ENCODE results near the gene TRIML1.
"Not testable (repeated sequence)": the region's sequence is repeated elsewhere in the genome, so short reads cannot be mapped to it uniquely, and the experiment has no call there.

The TRIML1 gene

DNA sequence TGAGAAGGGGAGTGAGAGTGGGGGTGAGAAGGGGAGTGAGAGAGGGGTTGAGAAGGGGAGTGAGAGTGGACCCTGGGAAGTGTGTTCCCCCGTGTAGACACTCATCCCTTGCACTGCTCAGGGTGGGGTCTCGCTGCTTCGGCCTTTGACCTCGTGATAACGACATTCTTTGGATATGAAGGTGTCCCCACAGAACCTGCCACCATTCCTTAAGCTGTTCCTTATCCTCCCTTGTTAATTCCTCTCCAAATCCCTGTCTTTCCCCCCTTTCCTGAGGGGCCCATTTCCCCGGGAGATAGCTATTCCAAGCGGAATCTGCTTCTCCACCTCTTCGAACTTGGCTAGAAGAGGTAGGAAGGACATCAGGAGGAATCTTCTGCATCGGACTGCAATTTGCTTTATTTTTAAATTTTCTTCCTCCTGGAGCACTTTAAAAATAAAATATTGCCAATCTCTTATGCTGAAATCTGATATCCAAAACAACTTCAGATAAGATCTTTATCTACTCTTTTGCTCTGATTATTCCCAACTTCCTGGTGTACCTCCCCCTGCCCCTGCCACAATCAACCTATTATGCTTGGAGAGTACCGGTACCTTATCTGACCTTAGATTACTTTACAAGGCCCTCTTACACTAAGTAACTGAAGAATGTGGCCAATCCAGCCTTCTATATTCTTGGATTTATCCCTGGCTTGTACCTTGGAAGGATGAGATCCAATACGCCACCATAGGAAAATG lies 15.6 kb downstream of the TRIML1 start:
- DNase-seq, result no peak

DNA sequence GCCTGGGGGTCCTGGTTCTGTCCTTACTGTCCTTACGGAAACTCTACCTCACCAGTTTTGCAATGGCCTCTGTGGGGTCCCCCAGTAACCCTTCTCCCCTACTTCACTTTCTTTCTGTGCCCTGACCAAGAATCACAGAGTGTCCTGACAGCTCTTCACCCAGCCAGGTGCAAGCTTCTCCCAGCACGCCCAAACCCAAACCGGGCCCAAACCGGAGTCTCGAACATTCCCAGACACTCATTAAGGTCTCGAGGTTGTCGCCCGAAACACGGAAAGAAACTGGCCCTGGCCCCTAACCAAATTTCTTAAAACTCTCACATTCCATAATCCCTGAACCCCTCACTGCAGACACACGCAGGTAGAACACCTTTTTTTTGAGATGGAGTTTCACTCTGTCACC lies 19.1 kb downstream of the TRIML1 start:
- no peak for DNase-seq

DNA sequence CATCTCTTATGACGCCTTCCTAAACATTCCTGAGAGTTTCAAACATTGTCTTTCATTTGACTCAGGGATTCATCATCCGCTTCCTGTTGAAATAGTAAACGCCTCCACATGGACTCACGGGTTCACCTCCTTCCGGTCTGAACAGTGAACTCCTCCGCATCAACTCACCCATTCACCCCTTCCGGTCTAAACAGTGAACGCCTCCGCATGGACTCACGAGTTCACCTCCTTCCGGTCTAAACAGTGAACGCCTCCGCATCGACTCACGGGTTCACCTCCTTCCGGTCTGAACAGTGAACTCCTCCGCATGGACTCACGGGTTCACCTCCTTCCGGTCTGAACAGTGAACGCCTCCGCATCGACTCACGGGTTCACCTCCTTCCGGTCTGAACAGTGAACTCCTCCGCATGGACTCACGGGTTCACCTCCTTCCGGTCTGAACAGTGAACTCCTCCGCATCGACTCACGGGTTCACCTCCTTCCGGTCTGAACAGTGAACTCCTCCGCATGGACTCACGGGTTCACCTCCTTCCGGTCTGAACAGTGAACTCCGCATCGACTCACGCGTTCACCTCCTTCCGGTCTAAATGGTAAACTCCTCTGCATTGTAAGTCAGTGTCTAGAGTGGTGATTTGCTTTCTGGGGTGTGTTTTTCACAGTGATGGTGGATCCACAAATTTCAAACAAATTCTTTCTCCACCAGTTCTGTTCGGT lies 20.4 kb downstream of the TRIML1 start:
- not testable (repeated sequence) for DNase-seq

DNA sequence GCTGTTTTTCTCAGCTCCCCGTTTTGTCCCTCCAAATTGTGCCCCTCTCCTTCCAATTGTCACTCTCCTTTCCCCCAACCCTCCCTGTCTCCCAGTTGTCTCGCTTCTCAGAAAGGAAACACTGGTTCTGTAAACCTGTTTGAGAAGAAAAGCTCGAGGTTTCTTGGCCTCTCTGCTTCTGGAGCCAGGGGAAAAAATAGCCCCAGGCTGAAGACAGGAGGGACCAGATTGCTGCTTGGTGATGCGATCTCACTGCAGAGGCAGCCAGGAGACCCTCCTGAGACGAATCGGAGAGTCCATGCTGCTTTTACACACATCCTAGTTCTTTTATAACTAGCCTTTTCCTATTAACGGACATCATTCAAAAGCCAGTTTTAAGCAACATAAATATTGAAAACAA lies 21.2 kb downstream of the TRIML1 start:
- DNase-seq, result no peak

DNA sequence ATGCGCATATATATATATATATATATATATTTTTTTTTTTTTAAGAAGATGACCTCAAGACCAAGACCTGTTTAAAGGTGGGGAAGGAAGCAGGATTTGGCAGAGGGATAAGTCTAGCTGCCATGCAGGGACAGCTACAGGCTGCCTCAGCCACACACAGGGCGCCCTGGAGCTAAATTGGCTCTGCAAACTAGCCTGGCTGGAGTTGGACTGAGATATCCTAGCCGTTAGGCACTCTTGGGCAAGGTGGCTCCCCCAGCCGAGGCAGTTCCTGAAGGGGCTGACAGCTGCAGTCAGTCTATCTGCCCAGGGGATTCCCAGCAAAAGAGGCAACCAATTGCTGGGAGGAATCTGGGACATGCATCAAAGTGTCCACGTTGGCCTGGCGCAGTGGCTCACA lies 21.9 kb downstream of the TRIML1 start:
- DNase-seq, result no peak

DNA sequence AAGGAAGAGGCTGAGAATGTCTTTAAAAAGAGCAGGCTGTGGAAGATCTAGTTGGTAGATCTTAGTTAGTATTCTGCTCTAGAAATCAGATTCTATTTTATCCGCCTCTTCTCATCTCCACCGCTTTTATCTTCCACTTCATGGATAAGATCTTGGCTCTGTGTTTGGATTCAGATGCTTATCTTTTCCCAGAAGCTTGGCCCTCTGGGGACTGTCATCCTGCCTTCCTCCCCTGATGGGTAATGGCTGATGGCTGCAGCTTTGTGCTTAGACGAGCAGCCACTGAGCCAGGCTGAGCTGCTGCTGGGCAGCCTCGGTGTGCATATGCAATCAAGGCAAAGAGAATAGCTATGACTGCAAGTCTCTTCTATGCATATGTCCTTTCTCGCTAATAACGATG lies 23.5 kb downstream of the TRIML1 start:
- no peak for DNase-seq

DNA sequence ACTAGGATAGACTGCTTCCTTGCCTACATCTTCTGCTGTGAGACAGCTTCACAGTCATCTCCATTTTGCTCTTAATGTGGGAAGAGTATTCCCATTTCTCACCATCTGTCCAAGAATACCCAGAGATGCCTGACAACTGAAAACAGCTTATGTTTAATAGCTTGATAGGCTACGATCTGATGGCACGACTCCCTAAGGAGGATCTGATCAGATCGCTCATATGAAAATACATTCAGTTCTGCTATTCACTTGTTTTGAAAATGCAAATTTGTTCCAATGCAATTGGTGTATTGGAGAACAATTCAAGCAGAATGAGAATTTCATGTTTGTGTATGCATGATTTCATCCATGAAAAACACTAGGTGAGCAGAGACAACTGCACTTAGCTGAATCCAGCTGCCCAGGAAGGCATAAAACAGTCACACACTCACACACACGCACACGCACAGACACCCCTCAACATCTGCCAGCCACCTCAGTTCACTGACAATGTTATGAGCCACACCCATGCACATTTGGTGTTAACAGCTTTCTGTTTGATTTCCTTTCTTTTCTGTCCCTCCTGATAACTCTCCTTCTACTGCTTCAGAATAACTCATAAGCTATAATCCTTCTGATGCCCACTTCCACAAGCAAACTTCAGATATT lies 29.6 kb downstream of the TRIML1 start:
- no peak for DNase-seq

DNA sequence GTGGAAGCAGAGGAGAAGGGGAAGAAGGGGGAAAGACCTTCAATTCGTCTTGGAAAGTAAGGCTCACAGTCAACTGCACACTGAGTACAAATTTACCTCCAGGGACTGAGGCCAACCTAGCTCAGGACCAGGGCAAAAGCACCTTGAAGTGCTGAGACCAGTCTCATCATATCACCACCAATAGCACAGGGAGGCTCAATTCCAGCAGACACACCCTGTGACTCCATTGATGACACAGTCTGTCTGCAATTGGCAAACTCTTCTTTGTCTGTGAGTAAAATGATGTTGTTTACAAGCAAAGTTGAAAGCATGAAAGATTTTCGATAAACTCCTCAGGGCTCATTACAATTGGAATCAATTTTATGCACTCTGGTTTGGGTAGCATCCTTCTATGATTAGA lies 32.3 kb downstream of the TRIML1 start:
- DNase-seq, result no peak

DNA sequence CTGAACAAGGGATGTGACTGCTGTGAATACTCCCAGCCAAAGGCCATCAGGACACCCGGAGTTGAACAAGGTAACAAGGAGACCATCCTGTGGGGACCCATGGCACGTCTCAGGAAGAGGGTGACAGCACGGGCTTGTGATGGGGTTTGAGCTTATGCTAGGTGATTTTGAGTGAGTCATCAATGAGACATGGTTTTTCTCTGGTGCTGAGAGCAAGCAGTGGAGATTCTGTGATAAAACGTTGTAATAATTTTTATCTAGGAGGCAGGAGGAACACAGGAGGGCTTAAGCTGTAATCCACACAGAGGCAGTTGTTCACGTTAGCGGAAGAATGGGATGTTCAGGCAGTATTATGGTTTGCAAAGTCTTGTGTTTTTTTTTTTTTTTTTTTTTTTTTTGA lies 36.0 kb downstream of the TRIML1 start:
- DNase-seq, result no peak

DNA sequence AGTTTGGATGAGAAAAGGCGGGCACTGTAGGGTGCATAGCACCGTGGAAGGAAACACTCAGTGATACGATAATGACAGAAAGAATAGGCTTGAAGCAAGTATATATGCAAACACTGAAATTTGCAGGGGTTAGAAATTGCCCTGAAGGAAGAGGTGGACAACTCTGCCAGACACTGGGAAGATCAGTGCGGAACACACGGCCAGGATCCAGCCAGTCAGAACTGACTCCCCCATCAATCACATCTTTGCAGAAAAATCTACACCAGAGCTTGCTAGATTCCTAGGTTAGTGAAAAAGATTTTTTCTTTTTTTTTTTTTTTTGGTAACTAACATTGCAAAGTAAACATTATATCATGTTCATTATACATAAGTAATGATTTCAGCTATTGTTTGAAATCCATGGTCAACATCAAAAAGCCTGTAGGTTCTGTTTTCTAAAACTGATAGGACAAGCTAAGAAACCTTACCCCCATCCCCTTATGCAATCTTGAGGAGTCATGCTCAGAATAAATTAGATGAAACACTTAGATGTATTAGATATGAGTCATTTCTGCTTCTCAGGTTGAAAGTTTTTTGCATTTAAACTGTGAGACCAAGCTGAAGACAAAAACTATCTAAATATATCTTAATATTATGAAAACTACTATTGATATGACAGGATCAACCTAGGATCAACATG lies 38.9 kb downstream of the TRIML1 start:
- no peak for DNase-seq

DNA sequence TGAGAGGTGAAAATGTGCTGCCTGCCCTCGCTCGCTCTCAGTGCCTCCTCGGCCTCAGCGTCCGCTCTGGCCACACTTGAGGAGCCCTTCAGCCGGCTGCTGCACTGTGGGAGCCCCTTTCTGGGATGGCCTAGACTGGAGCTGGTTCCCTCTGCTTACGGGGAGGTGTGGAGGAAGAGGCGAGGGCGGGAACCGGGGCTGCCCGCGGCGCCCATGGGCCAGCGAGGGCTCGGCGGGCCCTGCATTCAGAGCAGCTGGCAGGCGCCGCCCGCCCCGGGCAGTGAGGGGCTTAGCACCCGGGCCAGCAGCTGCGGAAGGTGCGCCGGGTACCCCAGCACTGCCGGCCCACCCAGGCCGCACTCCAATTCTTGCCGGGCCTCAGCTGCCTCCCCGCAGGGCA lies 39.6 kb downstream of the TRIML1 start:
- DNase-seq, result no peak

DNA sequence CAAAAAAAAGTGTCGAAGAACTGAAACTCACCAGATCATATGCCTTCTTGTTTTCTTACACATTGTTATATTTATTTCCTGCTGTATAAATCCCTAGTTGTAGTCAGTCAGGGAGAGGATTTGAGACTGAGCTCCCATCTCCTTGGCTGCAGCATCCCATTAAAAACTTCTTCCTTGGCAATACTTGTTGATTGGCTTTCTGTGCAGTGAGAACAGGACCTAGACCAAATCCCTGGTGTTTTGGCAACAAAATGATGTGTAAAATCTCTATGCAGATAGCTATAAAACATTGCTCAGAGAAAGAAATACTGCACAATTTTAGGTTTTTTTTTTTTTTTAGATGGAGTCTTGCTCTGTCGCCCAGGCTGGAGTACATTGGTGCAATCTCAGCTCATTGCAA lies 47.9 kb downstream of the TRIML1 start:
- DNase-seq, result no peak

DNA sequence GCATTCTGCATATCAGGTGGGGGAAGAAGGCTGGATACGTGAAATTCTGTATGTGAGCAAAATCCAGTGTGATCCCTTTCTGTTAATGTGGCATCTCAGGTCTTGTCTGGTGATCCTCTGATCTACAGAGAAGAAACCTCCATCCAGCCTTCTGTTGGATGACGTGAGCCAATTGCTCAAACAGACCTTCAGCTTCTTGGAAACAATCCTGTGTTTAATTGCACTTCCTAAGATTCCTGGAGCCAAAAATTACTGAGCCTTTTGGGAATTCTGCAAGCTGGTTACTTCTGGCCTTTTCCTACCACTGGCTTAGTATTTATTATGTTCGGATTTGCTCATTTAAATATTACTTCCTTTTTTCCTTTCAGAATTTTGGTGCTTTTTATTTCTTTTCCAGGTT lies 51.2 kb downstream of the TRIML1 start:
- no peak for DNase-seq

DNA sequence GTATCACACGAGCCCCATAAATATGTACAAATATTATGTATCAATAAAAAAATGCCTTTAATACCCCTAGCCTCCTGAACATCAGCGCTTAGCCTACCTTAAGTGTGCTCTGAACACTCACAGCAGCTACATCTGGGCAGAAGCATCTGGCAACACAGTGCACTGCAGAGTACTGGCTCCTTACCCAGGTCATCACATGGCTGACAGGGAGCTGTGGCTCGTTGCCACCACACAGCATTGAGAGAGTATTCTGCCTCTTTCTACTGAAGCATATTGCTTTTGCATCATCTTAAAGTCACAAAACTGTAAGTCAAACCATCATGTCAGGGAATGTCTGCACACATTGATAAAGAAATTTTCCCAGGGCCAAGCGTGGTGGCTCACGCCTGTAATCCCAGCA lies 55.2 kb downstream of the TRIML1 start:
- DNase-seq, result no peak

DNA sequence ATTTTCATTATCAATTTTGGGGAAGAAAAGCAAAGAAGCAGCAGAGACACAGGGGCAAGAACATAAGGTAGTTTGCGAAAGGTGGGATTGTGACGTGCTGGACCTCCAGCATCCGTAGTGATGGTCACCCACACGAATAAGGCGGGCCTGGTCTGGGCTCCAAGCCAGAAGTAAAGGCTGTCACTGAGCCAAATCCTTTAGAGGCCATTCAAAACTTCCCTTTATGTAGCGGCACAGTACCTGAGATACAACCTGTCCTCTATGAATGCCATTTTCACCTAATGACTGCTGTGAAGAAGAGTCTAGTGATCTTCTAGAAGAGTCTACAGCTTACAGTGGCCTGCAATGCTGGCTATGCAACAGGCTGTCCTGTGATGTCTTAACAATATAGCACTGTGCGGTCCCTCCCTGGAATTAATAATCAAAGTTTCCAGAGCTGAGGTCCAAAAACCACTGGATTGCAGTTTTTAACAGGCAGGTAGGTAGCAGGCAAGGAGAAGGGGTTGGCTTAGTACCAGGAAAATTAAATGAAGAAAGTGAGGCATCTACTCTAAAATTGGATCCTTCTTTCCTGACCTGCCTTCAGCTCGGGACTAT lies 56.2 kb downstream of the TRIML1 start:
- DNase-seq, result no peak

DNA sequence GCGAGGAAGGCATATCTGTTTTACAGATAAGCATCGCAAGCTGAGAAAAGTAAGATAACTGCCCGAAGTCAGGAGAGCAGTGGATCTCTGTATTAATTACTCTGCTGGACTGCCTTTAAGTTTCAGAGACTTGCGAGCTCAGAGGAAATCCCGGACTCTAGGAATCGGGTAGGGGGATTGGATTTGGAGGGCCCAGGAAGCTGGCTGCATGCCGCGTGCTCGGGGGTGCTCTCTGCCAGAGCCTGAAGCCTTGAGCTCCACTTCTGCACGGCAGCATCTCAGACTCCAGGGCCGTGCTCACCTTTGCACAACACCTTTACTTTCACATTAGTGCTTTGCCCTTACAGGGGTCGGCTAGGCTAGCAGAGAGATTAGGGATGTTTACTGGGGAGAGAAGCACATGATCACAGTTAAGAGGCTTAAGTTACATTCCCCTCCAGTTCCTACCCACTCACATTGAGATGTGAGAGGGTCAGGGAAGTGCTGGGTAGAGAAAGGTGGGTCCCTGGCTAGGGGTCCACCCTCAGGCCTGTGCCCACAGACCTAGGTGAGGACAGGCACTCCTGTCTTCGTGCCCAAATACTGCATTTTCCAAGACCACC lies 57.0 kb downstream of the TRIML1 start:
- DNase-seq, result no peak

Measured in nucleus accumbens (tissue), 56 donors.